CMK (cell line): Measurements from ENCODE around the gene PLXNB3.

Source experiments
- DNase-seq: peaks from one replicate; pipeline ENCODE4 v3.0.0-alpha.2; 2010; ENCODE audit warnings: low read depth

Gene PLXNB3

GRCh38 chrX:153755136-153755535 lies 8.9 kb upstream of the PLXNB3 start:
- DNase-seq: no peak

DNA sequence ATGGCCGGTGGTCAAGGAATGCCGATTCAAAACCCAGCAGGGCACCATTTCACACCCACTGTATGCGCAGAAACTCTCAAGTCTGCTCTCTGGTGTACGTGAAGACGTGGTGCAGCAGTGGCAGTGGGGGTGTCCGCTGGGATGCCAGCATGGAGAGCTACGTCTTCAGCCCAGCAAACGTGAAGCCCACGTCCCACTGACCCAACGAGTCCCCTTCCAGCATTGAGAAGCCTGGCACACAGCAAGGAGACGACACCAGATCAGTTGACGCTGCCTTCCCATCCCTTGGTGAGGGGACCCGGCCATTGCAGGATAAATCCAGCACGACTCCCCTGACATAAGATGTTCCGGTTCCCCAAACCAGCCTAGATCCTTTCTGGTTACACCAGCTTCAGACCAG lies 2.2 kb upstream of the PLXNB3 start:
- no peak for DNase-seq

- no peak for DNase-seq
These were observed 1.3 kb upstream of the PLXNB3 start for GRCh38 chrX:153762626-153763173.

DNA sequence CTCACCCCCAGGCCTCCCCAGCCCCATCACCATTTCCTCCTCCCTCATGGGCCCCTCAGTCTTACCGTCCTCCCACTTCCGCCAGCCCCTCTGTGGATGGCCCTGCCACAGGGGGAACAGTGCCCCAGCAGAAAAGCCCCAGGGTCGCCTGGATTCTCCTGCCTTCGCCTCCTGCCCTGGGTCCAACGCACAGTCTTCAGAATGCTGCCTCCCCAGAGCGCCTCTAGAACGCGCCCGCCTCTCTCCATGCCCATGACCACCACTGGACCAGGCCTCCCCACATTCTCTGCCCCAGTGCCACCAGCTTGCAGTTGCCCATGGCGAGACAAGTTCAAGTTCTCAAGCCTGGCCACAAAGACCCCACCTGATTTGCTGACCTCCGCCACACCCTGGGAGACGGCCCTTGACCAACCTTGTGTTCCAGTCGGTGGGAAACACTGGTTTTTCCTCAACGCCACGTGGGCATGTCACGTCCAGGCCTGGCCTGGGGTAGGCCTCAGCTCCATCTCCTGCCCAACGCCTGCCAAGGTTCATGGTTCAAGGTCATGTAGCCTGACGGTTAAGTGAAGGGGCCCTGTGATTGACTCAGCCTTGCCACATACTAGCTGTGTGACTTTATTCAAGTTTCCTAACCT lies 634 bp upstream of the PLXNB3 start:
- no peak for DNase-seq

- no peak for DNase-seq
These were observed 713 bp downstream of the PLXNB3 start for GRCh38 chrX:153764786-153765137.

DNA sequence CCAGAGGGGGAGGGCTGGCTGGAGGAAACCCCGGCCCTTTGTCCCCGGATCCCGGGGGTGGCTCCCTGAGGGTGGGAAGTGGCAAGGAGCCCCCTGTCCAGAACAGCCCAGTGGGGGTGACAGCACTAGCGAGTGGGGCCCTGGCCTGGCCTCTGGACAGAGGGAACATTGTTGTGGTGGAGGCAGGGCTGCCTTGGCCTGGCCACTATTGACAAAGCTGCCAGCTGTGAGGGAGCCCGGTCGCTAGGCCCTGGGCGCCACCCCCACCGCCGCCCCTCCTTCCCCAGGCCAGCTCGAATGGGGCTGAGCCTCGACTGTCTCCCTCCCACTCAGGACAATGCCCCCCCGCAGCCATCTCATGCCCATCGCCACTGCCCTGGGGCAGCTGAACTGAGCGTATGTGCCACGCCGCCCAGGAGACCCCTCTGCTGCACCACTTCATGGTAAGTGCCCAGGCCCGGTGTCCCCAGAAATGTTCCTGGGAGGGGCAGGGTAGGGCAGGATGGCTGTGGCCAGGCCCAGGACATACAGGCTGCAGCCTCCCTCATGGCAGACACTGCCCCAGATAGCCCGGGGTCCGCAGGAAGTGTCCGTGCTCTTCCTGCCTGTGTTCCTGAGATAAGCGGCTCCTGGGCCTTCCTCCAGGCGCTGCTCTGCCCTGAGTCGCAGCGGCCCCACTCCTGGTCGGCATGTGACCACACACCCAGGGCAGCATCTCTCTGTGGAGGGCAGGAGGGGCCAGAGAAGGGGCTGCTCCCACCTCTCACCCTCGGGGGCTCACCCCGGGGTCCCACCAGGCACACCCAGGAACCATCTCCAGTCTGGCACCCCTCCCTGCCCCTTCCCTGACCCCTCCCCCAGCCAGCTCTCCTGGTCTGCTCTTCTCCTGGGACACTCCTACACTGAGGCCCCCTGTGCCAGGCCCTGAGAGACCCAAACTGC lies 1.4 kb downstream of the PLXNB3 start:
- DNase-seq: peak; percentile 67

- no peak for DNase-seq
These were observed 2.2 kb downstream of the PLXNB3 start for GRCh38 chrX:153766098-153766817.

DNA sequence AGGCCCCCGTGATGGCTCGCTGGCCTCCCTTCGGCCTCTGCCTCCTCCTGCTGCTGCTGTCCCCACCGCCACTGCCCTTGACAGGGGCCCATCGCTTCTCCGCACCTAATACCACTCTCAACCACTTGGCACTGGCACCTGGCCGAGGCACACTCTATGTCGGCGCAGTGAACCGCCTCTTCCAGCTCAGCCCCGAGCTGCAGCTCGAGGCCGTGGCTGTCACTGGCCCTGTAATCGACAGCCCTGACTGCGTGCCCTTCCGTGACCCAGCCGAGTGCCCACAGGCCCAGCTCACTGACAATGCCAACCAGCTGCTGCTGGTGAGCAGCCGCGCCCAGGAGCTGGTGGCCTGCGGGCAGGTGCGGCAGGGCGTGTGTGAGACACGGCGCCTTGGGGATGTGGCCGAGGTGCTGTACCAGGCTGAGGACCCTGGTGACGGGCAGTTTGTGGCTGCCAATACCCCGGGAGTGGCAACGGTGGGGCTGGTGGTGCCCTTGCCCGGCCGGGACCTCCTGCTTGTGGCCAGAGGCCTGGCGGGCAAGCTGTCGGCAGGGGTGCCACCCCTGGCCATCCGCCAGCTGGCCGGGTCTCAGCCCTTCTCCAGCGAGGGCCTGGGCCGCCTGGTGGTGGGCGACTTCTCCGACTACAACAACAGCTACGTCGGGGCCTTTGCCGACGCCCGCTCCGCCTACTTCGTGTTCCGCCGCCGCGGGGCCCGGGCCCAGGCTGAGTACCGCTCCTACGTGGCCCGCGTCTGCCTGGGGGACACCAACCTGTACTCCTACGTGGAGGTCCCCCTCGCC lies 3.0 kb downstream of the PLXNB3 start:
- no peak for DNase-seq

GRCh38 chrX:153767674-153768055 lies 3.6 kb downstream of the PLXNB3 start:
- no peak for DNase-seq

GRCh38 chrX:153768311-153769157 lies 4.5 kb downstream of the PLXNB3 start:
- no peak for DNase-seq

- DNase-seq: no peak
These were observed 5.3 kb downstream of the PLXNB3 start for GRCh38 chrX:153769158-153769864.

DNA sequence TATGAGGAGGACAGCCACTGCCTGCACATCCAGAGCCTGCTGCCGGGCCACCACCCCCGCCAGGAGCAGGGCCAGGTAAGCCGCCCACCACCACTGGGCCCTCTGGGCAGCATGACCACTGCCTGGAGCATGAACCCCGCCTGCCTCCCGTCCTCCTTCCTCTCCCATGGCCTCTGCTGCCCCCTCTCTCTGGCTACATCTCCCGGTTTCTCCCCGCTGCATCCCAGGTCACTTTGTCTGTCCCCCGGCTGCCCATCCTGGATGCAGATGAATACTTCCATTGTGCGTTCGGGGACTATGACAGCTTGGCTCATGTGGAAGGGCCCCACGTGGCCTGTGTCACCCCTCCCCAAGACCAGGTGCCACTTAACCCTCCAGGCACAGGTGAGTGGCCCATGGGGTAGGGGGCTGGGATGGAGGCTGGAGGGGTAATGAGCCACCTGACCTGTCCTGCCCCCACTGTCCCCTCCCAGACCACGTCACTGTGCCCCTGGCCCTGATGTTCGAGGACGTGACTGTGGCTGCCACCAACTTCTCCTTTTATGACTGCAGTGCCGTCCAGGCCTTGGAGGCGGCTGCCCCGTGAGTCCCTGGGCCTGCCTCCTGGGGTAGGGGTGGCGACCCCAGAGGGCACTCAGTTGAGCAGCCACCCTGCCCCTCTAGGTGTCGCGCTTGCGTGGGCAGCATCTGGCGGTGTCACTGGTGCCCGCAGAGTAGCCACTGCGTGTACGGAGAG lies 6.0 kb downstream of the PLXNB3 start:
- no peak for DNase-seq

DNA sequence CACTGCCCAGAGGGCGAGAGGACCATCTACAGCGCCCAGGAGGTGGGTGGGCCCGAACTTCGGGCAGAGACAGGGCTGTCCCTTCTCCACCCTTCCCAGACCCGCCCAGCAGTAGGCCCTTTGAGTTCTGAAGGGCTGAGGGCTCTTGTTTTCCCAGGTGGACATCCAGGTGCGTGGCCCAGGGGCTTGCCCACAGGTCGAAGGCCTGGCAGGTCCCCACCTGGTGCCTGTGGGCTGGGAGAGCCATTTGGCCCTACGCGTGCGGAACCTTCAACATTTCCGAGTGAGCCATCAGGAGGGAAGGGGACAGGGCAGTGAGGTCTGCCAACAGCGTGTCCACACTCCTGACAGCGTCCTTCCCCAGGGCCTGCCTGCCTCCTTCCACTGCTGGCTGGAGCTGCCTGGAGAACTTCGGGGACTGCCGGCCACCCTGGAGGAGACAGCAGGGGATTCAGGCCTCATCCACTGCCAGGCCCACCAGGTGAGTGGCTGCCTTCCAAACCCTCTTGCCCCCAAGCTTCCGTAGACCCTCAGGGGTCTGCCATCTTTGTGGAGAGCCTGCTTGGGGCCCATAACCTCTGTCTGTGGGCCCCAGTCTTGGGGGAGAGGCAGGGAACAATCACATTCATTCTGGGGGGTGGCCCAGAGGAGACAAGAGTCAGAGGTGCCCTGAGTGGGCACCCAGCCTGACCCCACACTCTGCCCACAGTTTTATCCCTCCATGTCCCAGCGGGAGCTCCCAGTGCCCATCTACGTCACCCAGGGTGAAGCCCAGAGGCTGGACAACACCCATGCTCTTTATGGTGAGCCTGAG lies 6.8 kb downstream of the PLXNB3 start:
- no peak for DNase-seq

- no peak for DNase-seq
These were observed 7.6 kb downstream of the PLXNB3 start for GRCh38 chrX:153771415-153772315.

DNA sequence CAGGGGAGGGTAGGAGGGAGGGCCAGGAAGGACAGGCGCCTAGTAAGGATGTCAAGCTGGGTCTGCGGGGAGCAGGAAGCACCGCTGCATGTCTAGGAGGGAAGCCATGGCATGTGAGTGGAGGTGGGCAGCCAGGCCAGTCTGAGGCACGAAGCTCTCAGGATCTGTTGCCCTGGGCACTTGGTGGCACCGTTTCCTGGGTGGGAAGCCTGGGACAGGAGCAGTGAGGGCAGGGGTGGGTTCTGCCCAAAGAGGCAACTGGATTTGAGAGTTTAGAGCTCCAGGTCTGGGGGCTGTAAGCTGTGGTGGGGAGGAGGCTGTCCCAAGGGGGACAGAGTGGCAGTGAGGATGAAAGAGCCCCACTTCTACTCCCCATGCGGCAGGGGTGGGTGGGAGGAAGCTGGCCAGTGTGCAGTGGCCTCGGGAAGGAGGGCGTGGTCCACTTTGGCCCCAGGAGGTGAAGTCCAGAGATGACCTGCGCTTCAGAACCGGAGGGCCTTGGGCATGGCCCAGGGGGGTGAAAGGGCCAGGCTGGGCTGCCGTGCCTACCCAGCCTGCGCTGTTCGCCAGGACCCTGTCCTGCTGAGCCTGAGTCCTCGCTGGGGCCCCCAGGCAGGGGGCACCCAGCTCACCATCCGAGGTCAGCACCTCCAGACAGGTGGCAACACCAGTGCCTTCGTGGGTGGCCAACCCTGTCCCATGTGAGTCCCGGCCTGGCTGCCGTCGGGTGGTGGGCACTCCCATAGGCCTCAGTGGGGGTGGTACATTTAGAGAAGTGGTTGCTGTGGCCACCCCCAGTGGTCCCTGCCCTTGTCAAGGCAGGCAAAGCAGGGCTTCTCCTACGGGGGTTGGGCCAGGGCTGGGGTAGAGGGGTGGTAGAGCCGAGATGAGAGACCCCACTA lies 8.5 kb downstream of the PLXNB3 start:
- DNase-seq: no peak

- DNase-seq: no peak
These were observed 9.2 kb downstream of the PLXNB3 start for GRCh38 chrX:153773218-153773611.
